SH-SY5Y (cell line): ENCODE results near the gene CYB561D1.

Experiments used
- GATA2 ChIP-seq: IDR thresholded peaks from 2 replicates; pipeline ENCODE4 v1.6.1; 2011; ENCODE audit warnings: mild to moderate bottlenecking, low read depth, low read length
- GATA3 ChIP-seq: IDR thresholded peaks from 2 replicates; pipeline ENCODE4 v1.6.1; 2011; ENCODE audit warnings: low read depth, mild to moderate bottlenecking, low read length, moderate library complexity

GRCh38 chr1:109503935-109504334 lies 10.0 kb downstream of the CYB561D1 start:
- TF ChIP-seq GATA3 (no peak), GATA2 (no peak)
